Measurements from ENCODE around the gene PHACTR4. TPM values are rescaled to one million over a fixed set of nuclear protein-coding genes. Genes with fewer than 3 reads are reported as not detected.

Gene PHACTR4
- total and polyA plus RNA-seq, 9 of the 15 experiments (the other 6 are each of a cell fraction or from before 2014, with no cell fraction given): 6.4 to 43.6 (median 14.2) TPM

GRCh38 chr1:28505406-28506187, 136.1 kb downstream of the PHACTR4 start, which contains the start of gene RCC1 (continued):
- TF ChIP-seq SIX5 (IDR thresholded peaks at IDR 0.05; ENCODE audit: borderline replicate concordance in 1 of 2, insufficient read depth in 1 of 2, low read depth in 1 of 2, low read length in 2 of 2) (0 out of 4 replicates have a peak, but pooled peaks of 1 of the 2 experiments have one; percentile 4), ZNF76 (CRISPR knock-in tag; IDR thresholded peaks at IDR 0.05; ENCODE audit: borderline replicate concordance) (0 out of 2 replicates have a peak, but pooled peaks have one; percentile 34), ARID4B (CRISPR knock-in tag; IDR thresholded peaks at IDR 0.05) (no peak), CREBBP (IDR thresholded peaks at IDR 0.05; ENCODE audit: low read depth, low read length) (no peak), ETV1 (tag; conservative IDR thresholded peaks at IDR 0.05; ENCODE audit: low read depth) (no peak; the same call in 1 of the 2 replicates), NKRF (IDR thresholded peaks at IDR 0.05; ENCODE audit: borderline replicate concordance) (peak; percentile 79; the same call in 1 of the 2 replicates), WHSC1 (IDR thresholded peaks at IDR 0.05; ENCODE audit: low read length) (no peak), MAX (CRISPR knock-in tag; IDR thresholded peaks at IDR 0.05) (no peak), DPF2 (IDR thresholded peaks at IDR 0.05) (peak; percentile 38), THRA (IDR thresholded peaks at IDR 0.05) (no peak), RFX5 (IDR thresholded peaks at IDR 0.05; ENCODE audit: low read depth, low read length) (no peak; the same call in 1 of the 2 replicates), HDGF (IDR thresholded peaks at IDR 0.05) (0 out of 2 replicates have a peak, but pooled peaks have one; percentile 39), NR2C2 (CRISPR knock-in tag; IDR thresholded peaks at IDR 0.05) (no peak), NR2C2 (tag; IDR thresholded peaks at IDR 0.05) (peak; percentile 7; the same call in 1 of the 2 replicates), SAP30 (IDR thresholded peaks at IDR 0.05; ENCODE audit: borderline replicate concordance, insufficient read depth, low read depth, low read length, poor library complexity, severe bottlenecking) (peak; percentile 33), NFIX (CRISPR knock-in tag; IDR thresholded peaks at IDR 0.05; ENCODE audit: low read depth) (no peak), ILF3 (IDR thresholded peaks at IDR 0.05; ENCODE audit: borderline replicate concordance) (no peak; the same call in 1 of the 2 replicates), ZFP30 (CRISPR knock-in tag; IDR thresholded peaks at IDR 0.05; ENCODE audit: borderline replicate concordance) (no peak)

Data from K562 (cell line).